Tibial nerve (tissue), 4 donors: ENCODE data around the gene BRPF1. TPM values are rescaled to one million over a fixed set of nuclear protein-coding genes. Genes with fewer than 3 reads are reported as not detected.

Source experiments
- DNase-seq, 2 donors: peaks; one replicate each; pipeline ENCODE4 v3.0.0-alpha.2; 2019; ENCODE audit warnings: low spot score in 2 of 2
- H3K27ac ChIP-seq, 4 donors: fragments of 200-600 bp; sonication (generic) in 3 of 4; one replicate each; pipeline ENCODE4 v1.5.1; 2017 to 2019; ENCODE audit warnings: mild to moderate bottlenecking in 1 of 4
- H3K27me3 ChIP-seq, 2 donors: fragments of 200-600 bp; sonication (generic) in 1 of 2; one replicate each; pipeline versions ENCODE4 v1.5.1 to v1.6.0; 2017 to 2019
- H3K36me3 ChIP-seq, 3 donors: fragments of 200-600 bp; sonication (generic); one replicate each; pipeline ENCODE4 v1.5.1; 2018 to 2019
- H3K4me1 ChIP-seq, 4 donors: fragments of 200-600 bp; sonication (generic) in 3 of 4; one replicate each; pipeline ENCODE4 v1.5.1; 2017 to 2019
- H3K4me3 ChIP-seq, 4 donors: fragments of 200-600 bp; sonication (generic) in 3 of 4; one replicate each; pipeline ENCODE4 v1.5.1; 2017 to 2019; ENCODE audit warnings: mild to moderate bottlenecking in 1 of 4, moderate library complexity in 1 of 4
- H3K9me3 ChIP-seq, 4 donors: fragments of 200-600 bp; sonication (generic) in 3 of 4; one replicate each; pipeline ENCODE4 v1.5.1; 2017 to 2019
- EP300 ChIP-seq, 2 donors: sonication (generic); formaldehyde crosslinking; IDR thresholded peaks; one replicate each; pipeline ENCODE4 v1.6.1; 2017; ENCODE audit warnings: antibody characterized with exemption in 2 of 2, mild to moderate bottlenecking in 1 of 2
- POLR2A ChIP-seq, 2 donors: fragments of 450-650 bp; IDR thresholded peaks; one replicate each; pipeline ENCODE4 v1.6.1; 2017; ENCODE audit warnings: antibody characterized with exemption in 2 of 2, mild to moderate bottlenecking in 2 of 2, moderate library complexity in 2 of 2
- WGBS, 2 donors: methylation state at CpG; one replicate each; pipeline ENCODE4 v1.1.5; 2018; 5-methylcytosine and 5-hydroxymethylcytosine counted together
- total RNA-seq, 4 donors: library from RNA; depleted of rRNA; stranded (reverse); fragments of >200 nt; gene quantifications; one replicate each; pipeline ENCODE4 v1.1.0, GENCODE V29; 2016
- TF ChIP-seq, protein P1 (sequence below), 5 experiments: fragments of 200-600 bp in 3 of 5; fragments of 450-650 bp in 2 of 5; sonication (generic) in 3 of 5; IDR thresholded peaks; one replicate each; pipeline ENCODE4 v1.5.1; 2016 to 2019; ENCODE audit warnings: antibody characterized with exemption in 5 of 5, mild to moderate bottlenecking in 3 of 5, moderate library complexity in 2 of 5

The BRPF1 gene
- total RNA-seq, 4 donors from 2014 or later: 18.0 to 21.0 (median 20.6) TPM

DNA sequence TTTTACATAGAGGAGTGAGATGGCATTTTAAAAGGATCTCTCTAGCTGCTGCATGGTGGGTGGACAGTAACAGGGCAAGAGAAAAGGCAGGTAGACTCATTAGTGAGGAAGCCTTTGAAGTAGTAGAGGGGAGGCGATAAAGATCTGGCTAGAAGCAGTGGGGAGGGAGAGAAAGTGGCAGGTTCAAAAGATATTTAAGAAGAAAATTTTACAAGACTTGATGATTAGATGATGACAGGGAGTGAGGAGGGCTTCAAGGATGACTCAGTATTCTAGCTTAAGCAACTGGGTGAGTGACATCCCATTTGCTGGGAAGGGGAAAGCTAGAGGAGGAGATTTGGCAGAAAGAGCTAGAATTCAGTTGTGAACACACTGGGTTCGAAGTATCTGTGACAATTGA, 3.8 kb upstream of the BRPF1 start:
- 93 to 95% methylated on average over 2 of the region's 2 CpGs for WGBS, 2 donors
- H3K9me3 ChIP-seq: no peaks in the 10 kb centered on the region
- H3K4me3 ChIP-seq: no peak overlapping the region
- no peak overlapping the region for H3K27ac ChIP-seq
- no peak for DNase-seq
- no peaks in the 10 kb centered on the region for H3K27me3 ChIP-seq
- TF ChIP-seq POLR2A (IDR thresholded peaks at IDR 0.05) (no peak), EP300 (IDR thresholded peaks at IDR 0.05) (no peak)
- TF ChIP-seq, protein P1, sequence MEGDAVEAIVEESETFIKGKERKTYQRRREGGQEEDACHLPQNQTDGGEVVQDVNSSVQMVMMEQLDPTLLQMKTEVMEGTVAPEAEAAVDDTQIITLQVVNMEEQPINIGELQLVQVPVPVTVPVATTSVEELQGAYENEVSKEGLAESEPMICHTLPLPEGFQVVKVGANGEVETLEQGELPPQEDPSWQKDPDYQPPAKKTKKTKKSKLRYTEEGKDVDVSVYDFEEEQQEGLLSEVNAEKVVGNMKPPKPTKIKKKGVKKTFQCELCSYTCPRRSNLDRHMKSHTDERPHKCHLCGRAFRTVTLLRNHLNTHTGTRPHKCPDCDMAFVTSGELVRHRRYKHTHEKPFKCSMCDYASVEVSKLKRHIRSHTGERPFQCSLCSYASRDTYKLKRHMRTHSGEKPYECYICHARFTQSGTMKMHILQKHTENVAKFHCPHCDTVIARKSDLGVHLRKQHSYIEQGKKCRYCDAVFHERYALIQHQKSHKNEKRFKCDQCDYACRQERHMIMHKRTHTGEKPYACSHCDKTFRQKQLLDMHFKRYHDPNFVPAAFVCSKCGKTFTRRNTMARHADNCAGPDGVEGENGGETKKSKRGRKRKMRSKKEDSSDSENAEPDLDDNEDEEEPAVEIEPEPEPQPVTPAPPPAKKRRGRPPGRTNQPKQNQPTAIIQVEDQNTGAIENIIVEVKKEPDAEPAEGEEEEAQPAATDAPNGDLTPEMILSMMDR (IDR thresholded peaks at IDR 0.05): no peak
- H3K36me3 ChIP-seq: no peaks in the 10 kb centered on the region
- peaks cover 0 to 17% (median 10%) of the 10 kb centered on the region in 4 donors for H3K4me1 ChIP-seq

DNA sequence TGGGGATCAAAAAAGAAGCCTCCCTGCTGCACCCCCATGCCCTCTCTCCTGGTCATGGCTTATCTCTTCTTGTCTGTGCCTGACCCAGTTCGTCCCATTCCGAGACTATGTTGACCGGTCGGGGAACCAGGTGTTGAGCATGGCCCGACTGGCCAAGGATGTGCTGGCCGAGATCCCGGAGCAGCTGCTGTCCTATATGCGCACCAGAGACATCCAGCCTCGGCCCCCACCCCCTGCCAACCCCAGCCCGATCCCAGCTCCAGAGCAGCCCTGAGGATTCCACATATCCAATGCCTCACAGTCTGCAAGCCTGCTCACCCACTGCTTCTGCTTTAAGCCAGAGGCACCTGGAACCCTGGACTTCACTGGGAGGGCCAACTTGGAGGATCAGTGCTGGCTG, 2.1 kb upstream of the BRPF1 start:
- no peak for TF ChIP-seq EP300 (IDR thresholded peaks at IDR 0.05)
- no peak for TF ChIP-seq POLR2A (IDR thresholded peaks at IDR 0.05)
- TF ChIP-seq, protein P1 (IDR thresholded peaks at IDR 0.05): no peak
- H3K27ac ChIP-seq: no peak overlapping the region
- no peaks in the 10 kb centered on the region for H3K27me3 ChIP-seq
- WGBS, 2 donors: 92 to 94% methylated on average over 10 of the region's 10 CpGs
- H3K36me3 ChIP-seq: peaks cover 0 to 5% (median 0%) of the 10 kb centered on the region in 3 donors
- no peaks in the 10 kb centered on the region for H3K9me3 ChIP-seq
- peaks cover 0 to 34% (median 20%) of the 10 kb centered on the region in 4 donors for H3K4me1 ChIP-seq
- no peak overlapping the region for H3K4me3 ChIP-seq
- DNase-seq: no peak

GRCh38 chr3:9730657-9731205, 804 bp upstream of the BRPF1 start:
- Histone ChIP-seq H3K4me1 (peaks cover 0 to 44% (median 20%) of the 10 kb centered on the region in 4 donors), H3K27me3 (no peaks in the 10 kb centered on the region), H3K4me3 (peak overlapping the region; percentile 62 to 100 (median 82)), H3K36me3 (peaks cover 0 to 17% (median 0%) of the 10 kb centered on the region in 3 donors), H3K27ac (peak overlapping the region; percentile 52 to 96 (median 94)), H3K9me3 (no peaks in the 10 kb centered on the region)
- WGBS, 2 donors: 1 to 2% methylated on average over 16 of the region's 17 CpGs
- TF ChIP-seq POLR2A (IDR thresholded peaks at IDR 0.05) (no peak), EP300 (IDR thresholded peaks at IDR 0.05) (no peak)
- TF ChIP-seq, protein P1 (IDR thresholded peaks at IDR 0.05): no peak
- DNase-seq: no peak

DNA sequence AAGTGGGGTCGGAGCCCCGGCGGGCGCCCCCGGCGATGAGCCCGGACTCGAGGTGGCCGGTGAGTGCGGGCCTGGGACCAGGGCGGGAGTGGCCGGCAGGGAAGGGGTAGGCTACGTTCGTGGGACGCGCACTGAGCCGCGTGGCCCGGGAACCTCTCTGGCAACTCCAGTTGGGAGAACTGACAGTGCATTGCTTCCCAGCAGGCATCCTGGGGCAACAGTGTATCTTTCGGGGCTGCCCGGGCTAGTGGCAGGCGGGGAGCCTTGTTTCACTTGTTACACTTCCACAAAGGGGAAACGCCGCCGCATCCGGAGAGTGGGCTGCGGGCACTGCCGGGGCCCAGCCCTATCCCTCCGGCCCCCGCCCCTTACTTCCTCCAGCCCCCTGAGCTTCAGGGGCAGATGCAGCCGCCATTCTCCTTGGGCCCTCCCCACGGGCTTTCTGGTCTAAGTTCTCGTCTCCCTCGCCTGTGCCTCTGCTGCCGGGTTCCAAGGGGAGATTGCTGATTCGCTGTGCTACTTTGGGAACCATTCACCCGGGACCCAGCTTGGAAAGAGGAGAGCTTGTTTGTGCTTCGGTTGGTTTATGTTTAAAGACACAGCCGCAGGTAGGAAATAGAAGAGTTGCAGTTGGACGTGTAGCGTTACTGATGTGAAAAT, 675 bp downstream of the BRPF1 start:
- peaks cover 0 to 44% (median 20%) of the 10 kb centered on the region in 4 donors for H3K4me1 ChIP-seq
- DNase-seq: no peak
- 3 to 6% methylated on average over 17 to 41 of the region's 41 CpGs for WGBS, 2 donors

More for the DNA sequence above, 675 bp downstream of the BRPF1 start:
- H3K9me3 ChIP-seq: no peaks in the 10 kb centered on the region
- no peak for TF ChIP-seq EP300 (IDR thresholded peaks at IDR 0.05)
- TF ChIP-seq, protein P1 (IDR thresholded peaks at IDR 0.05): no peak
- no peak for TF ChIP-seq POLR2A (IDR thresholded peaks at IDR 0.05)
- H3K4me3 ChIP-seq: peak overlapping the region; percentile 71 to 100 (median 94)
- peak overlapping the region; percentile 92 to 96 (median 94) for H3K27ac ChIP-seq
- H3K27me3 ChIP-seq: no peaks in the 10 kb centered on the region
- H3K36me3 ChIP-seq: peaks cover 0 to 29% (median 0%) of the 10 kb centered on the region in 3 donors
